GM19023 (cell line): ENCODE measurements around the gene GFER.
A peak's percentile ranks its signal among the peaks of the same experiment; 100 is the strongest.

Experiments used
- ATAC-seq: cut with Tn5 transposase; IDR thresholded peaks from one replicate; pipeline ENCODE4 v1.9.1; 2021; ENCODE audit warnings: mild to moderate bottlenecking, moderate library complexity; ENCODE audit not compliant: unreplicated experiment

Gene GFER

DNA sequence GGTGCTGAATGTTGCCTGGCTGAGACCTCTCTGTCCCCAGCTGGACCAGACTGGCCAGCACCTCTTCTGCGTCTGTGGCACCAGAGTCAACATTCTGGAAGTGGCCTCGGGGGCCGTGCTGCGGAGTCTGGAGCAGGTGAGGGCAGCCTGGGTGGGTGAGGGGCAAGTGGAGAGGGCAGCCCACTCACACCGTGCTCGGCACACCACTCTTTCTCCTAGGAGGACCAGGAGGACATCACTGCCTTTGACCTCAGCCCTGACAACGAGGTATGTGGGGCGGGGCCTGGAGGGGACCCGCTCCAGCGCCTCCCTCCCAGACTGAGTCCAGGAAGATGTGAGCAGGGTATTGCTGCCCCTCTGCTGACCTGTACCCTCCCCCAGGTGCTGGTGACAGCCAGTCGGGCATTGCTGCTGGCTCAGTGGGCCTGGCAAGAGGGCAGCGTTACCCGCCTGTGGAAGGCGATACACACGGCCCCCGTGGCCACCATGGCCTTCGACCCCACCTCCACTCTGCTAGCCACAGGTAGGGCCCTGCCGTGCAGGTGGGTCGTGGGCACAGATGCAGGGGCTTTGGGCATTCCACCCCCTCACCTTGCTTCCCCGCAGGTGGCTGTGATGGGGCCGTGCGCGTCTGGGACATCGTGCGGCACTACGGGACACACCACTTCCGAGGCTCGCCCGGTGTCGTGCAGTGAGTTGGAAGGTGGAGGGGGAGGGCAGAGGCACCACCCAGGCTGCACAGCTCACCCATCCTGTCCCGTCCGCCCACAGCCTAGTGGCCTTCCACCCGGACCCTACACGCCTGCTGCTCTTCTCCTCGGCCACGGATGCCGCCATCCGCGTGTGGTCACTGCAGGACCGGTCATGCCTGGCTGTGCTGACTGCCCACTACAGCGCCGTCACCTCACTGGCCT, 9.6 kb upstream of the GFER start:
- ATAC-seq, result no peak

DNA sequence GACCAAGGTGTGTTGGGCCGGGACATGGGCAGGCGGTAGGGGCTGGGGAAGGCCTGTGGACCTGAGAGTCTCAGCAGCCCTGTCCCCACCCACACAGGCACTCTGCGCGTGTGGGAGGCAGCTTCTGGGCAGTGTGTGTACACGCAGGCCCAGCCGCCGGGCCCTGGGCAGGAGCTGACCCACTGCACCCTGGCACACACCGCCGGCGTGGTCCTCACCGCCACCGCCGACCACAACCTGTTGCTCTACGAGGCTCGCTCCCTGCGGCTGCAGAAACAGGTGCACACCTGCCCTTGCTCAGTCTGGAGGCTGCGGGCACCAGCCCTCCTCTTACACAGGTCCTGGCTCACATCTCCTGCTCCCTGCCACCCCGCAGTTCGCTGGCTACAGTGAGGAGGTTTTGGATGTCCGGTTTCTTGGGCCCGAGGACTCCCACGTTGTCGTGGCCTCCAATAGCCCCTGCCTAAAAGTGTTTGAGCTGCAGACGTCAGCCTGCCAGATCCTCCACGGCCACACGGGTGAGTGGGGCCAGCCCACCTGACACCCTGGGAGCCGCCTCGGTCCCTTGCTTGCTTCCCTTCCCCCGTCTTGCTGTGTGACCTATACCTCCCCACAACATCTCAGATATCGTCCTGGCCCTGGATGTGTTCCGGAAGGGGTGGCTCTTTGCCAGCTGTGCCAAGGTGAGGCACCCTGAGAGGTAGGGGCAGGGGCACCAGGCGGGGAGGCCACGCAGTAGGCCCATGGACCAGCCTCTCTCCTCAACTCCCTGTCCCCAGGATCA, 8.4 kb upstream of the GFER start:
- ATAC-seq, result no peak

DNA sequence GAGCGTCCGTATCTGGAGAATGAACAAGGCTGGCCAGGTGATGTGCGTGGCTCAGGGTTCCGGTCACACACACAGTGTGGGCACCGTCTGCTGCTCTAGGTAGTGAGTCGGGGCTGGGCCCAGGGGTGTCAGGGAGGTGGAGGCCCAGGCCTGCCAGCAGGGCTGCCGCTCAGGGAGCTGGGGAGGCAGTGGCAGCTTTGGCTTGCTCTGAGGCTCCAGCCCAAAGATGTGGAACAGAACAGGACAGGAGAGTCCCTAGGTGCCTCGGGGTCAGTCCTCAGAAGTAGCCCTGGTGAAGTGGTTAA, 7.8 kb upstream of the GFER start:
- no peak for ATAC-seq

DNA sequence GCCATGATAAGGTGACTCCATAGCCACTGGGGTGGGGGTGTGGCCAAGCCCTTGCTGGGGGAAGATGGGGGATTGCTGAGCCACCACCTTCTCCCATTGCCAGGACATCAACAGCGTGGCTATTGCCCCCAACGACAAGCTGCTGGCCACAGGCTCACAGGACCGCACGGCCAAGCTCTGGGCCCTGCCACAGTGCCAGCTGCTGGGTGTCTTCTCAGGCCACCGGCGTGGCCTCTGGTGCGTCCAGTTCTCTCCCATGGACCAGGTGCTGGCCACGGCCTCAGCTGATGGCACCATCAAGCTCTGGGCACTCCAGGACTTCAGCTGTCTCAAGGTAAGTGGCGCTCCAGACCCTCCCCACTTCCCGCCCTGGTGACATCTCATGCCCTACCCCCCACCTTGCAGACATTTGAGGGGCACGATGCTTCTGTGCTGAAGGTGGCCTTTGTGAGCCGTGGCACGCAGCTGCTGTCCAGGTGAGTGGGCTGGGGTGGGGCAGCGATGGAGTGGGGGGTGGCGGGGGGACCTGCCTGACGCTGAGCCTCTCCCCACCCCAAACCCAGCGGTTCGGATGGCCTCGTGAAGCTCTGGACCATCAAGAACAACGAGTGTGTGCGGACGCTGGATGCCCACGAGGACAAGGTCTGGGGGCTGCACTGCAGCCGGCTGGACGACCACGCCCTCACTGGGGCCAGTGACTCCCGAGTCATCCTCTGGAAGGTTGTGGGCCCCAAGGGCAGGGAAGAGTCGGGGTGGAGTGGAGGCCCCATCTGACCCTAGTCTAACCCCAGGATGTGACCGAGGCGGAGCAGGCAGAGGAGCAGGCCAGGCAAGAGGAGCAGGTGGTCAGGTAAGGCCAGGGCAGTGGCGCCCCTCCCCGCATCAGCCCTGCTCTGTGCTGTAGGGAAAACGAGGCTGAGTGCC, 6.8 kb upstream of the GFER start:
- no peak for ATAC-seq

DNA sequence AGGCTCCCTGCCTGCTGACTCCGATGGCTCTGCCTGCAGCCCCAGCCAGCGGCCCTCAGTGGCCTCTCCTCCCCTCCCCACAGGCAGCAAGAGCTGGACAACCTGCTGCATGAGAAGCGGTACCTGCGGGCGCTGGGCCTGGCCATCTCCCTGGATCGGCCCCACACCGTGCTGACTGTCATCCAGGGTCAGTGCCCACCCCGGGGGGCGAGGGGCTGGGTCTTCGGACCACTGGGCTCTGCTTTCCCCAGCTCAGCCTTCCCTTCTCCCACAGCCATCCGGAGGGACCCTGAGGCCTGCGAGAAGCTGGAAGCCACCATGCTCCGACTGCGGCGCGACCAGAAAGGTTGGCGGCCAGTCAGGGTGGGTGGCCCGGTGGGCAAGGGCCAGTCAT, 6.1 kb upstream of the GFER start:
- ATAC-seq, result no peak

DNA sequence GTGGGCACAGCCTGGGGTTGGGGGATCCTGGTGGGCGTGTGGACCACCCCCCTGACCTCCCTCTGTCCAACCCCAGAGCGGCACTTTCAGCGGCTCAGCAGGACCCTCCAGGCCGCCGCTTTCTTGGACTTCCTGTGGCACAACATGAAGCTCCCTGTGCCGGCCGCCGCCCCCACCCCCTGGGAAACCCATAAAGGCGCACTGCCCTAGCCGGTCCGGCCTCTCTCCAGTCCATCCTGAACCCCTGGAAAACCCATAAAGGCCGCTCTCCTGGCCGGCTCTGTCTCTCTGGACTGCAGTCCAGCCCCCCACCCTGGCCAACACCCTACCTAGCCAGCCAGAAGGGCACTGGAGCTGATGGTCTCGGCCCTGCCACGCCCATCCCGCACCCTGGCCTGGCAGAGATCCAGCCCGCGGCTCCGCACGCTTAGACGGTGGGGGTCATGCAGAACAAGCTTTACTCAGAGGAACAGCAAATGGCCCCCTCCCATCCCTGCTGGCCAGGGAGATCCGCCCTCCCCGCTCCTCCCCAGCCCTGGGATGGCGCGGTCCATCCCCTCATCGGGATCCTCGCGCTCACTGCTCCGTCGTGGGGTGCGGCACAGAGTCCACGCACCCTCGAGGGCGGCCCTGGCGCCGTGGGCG, 5.4 kb upstream of the GFER start:
- ATAC-seq, result no peak

DNA sequence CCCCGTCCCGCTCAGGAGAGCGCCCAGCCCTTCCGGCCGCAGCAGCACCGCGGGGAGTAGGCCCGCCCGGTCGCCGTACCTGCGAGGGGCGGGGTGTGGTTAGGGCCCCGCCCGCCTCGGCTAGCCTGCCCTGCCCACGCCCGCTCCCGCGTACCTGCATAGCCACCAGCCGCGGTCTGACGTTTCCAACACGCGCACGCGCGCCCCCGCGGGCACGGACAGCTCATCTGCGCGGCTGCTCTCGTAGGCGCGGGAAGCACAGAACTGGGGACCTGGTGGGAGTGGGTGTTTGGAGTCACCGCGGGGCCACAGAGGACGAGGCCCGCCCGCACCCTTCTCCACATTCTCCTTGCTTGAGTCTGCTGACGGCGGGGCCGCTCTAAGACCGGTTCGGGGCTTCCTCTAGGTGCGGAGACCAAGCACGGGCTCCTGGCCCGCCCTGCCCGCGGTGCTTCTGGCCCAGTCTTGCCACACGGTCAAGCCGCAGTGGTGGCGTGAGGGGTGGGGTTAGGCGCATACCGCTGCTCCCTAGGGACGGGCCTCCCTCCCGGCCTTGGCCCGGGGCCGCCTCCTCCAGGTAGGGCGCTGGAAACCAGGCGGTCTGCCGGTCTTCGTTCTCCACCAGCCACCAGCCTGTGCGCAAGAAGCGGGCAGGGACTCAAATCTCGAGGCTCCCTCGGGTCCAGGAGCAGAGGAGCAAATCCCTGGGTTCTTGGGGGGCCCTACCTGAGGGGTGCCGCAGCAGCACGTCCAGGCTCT, 4.5 kb upstream of the GFER start:
- no peak for ATAC-seq

DNA sequence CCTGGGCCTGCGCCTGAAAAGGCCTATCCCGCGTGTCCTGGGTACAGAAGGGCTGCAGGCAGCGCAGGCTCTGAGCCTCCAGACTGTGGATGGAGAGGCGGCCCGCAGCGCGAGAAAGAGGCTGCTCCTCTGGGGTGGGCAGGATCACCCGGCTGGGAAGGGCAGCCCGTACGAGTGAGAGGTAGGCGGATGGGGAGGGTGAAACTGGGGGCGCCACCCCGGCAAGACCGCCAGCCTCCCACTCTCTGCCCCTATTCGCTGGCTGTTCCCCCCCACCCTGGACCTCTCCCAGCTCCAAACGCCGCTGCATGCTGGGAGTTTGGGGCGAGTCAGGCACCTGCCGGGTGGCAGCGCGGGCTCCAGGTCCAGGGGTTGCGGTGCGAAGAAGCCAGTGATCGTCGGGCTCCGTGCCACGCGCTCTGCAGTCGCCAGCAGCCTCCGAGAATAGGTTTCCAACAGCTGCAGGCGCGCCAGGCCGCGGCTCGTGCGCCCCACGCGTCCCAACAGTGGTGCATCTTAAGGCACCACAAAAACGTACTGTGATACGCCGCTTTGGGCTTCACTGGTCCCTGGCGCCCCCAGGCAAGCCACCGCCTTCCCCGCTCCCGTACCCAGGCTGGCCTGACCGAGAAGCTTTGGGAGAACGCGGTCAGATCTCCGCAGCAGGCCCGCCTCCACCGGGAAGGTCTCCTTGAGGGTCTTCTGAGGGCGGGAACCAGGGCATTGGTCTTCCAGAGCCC, 3.8 kb upstream of the GFER start:
- ATAC-seq, result no peak

DNA sequence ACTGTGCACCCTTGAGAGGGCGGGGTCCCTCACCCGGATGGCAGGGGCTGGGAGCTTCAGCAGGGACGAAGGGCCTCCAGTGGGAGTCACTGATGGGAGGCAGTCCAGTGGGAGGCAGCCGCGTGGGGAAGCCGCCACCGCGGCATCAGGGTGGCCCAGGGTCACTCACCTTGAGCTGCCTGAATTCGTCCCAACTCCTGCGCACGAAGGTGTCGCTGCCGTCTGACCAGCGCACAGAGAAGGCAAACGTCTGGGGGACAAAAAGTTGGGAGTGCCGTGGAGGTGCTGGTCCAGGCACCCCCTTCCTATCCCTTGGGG, 3.3 kb upstream of the GFER start:
- ATAC-seq, result no peak

DNA sequence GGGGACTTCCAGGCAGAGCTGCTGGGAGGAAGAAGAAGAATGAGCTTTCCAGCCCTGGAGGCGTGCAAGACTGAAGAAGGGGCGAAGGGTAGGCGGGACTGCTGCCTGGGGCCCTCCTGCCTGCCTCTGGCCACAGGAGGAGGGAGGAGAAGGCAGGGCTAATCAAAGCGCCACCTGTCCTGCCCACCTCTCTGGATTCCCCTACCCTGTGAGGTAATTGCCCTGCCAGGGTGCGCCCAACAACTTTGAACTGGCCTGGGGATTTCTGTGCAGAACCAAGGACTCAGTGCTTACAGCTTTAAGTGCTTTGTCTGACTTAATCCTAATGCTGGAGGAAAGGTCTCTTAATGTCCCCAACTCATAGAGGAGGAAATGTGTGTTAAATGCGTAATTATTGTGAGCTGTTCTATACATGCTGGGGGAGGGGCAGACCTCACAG, 2.6 kb upstream of the GFER start, which contains the start of gene NOXO1:
NOXO1 (minus strand) TSS at position 72 of the 439 bp plus-strand sequence. CDS start 290 bp downstream, outside the sequence.
- no peak for ATAC-seq

DNA sequence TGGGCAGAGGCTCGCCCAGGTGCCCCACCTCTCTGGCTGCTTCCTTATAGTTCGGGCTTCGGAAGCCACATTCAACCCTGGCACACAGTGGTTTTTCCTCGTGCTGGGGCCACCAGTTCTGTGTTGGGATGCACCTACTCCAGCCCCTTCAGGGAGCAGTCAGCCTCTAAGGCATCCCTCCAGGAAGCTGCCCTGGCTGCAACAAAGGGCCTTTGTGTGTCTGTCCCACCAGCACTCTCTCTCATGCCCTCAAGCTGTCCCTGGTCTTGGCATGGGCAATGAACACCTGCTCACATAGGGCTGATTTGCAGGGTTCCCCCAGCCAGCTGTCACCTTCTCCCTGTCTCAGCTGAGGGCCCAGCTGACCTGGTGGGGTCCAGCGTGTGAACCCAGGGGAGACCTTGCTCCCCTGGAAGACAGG, 2.0 kb upstream of the GFER start:
- ATAC-seq, result no peak

DNA sequence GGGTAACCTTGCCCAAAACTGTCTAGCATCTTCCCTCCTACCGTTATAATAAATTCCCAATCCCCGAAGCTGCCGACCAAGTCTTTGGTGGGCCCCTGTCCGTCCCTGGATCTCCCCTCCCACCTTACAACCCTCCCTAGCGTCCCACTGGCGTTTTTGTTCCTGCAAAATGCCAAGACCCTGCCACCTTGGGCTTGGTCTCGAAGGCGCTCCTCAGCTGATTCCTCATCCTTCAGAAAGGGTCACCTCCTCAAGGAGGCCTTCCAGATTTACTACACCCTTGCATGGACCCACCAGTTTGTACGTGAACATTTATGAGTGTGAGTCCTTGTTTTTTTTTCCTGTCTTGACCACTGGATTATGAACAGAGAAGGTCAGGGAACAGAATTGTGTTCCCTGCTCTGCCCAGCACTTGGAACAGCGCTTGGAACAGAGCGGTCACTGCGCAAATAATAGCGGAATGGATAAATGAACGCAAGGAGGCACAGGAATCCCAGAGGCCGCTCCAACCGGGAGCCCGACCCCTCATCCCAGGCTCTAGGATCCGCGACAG, 926 bp upstream of the GFER start:
- ATAC-seq, result no peak

DNA sequence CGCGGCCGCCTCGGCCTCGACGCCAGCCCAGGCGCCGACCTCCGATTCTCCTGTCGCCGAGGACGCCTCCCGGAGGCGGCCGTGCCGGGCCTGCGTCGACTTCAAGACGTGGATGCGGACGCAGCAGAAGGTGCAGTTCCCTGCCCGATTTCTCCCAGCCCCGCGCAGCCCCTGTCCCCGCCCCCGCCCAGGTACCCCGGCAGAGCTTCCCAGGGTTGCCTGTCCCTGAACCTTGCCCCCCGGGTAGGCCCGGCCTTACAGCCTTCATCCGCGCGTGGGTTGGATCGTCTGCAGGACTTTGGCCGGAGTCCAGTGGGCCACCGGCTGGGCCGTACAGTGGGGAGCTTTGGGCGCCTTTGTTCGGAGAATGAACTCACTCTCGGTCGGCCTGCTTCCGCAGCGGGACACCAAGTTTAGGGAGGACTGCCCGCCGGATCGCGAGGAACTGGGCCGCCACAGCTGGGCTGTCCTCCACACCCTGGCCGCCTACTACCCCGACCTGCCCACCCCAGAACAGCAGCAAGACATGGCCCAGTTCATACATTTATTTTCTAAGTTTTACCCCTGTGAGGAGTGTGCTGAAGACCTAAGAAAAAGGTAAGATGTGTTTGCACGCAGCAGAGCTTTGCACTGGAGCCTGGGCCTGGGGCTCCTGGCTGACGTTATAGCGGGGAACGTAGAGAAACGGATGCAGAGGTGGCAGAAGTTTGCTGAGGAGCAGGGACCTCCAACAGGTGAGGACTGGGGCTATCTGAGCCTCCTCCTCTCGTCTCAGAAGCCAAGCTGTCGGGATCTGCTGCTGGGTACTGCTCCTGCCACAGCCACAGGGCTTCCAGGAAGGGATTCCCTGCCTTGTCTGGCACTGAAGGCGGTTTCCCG, 593 bp downstream of the GFER start:
- ATAC-seq, result peak; percentile 5

DNA sequence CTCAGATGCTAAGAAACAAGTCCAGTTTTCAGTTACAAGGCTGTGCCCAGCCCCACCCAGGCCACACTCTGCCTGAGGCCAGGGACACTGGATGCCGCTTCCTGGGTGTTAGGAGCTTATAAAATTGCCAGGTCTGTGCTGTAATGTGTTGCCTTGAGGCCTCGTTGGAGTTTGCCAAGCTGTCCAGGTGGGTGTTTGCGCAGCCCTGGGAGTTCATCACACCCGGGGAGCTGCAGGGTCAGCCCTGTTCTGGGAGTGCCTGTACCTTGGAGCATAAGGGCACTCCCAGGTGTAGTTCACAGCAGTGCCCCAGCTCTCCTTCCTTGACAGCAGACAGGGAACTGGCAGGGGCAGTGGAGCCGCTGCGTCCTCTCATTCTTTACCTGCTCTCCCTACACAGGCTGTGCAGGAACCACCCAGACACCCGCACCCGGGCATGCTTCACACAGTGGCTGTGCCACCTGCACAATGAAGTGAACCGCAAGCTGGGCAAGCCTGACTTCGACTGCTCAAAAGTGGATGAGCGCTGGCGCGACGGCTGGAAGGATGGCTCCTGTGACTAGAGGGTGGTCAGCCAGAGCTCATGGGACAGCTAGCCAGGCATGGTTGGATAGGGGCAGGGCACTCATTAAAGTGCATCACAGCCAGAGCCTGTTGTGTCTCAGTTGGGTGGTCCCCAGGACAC, 1.6 kb downstream of the GFER start:
- no peak for ATAC-seq

DNA sequence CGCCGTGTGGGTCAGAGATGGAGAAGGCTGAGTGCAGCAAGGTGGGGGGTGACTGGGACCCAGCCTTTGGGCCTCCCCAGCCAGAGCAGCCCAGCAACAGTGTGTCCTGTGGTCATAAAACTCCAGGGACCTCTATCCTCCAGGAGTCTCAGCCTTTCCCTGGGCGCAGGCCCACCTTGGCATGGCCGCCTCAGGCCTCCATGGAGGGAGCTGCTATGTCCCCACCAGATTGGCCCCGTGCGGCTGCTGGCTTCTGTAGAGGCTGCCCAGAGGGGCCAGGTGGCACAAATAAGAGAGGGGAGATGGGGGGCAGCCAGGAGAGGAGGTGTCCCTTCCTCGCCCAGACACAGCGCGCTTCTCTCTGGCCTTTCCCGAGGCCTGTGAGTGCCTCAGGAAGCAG, 3.2 kb downstream of the GFER start:
- ATAC-seq, result no peak

DNA sequence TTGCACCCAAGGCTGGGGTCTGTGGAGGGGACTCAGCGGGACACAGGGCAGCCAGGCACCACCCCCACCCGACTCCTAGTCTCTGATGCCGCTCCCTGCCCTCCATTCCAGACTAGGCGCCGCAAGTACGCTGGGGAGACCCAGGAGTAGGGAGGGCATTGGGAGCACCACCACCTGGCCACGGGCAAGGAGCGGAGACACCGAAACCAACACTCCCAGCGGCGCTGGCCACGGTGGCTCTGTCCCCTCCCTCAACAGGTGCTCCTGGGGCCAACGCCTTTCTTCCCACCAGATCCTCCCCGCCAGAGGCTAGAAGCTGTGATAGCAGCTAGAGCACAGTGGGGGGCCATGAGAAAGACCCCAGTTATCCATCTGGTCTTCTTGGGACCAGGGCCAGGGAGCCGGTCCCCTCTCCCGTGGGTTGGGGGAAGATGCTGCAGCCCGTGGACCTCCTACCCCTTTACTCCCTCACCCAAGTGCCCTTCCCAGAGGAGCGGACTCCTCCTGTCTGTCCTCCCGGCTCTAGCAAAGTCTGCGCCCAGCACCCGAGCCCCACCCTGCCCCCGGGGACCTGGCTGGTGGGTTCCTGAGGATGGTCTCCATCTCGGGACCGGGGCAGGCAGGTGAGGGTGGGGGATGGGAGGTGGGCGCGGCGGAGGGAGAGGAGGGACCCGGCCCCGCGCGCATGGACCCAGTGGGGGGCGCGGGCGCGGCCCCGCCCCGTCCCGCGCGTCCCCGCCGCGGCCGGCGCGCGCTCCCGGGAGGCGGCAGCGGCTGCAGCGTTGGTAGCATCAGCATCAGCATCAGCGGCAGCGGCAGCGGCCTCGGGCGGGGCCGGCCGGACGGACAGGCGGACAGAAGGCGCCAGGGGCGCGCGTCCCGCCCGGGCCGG, 5.5 kb downstream of the GFER start, which contains the start of gene SYNGR3:
SYNGR3 (plus strand) TSS at position 762 of the 892 bp plus-strand sequence. CDS start 133 bp downstream, outside the sequence.
- ATAC-seq, result no peak

DNA sequence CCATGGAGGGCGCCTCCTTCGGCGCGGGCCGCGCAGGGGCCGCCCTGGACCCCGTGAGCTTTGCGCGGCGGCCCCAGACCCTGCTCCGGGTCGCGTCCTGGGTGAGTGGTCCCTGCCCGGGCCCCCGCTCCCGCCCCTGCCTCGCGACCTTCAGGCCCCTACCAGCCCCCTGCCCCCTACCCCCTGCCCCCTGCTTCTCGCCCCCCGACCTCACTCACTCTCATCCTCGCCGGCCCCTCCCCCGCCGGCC, 6.0 kb downstream of the GFER start:
- no peak for ATAC-seq
